ENCODE measurements around the gene UCP3.

DNA sequence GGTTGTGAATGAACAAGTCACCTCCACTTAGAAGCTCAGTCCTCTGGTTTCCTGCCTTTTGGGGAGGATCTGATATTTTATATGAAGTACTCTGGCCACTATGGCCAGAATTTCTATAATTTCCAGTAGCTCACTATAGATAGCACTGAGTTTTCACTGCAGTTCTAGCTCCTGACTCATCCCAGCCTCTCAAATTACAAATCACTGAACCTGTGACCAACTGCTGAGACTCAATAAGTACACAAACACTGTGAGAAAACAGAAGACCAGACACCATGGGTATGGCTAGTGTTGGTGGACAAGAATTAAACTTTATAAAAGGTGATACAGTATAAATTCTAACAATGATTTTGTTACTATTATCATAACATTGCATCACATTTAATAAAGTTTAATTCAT lies 47.1 kb upstream of the UCP3 start:
- TF ChIP-seq, protein P1, sequence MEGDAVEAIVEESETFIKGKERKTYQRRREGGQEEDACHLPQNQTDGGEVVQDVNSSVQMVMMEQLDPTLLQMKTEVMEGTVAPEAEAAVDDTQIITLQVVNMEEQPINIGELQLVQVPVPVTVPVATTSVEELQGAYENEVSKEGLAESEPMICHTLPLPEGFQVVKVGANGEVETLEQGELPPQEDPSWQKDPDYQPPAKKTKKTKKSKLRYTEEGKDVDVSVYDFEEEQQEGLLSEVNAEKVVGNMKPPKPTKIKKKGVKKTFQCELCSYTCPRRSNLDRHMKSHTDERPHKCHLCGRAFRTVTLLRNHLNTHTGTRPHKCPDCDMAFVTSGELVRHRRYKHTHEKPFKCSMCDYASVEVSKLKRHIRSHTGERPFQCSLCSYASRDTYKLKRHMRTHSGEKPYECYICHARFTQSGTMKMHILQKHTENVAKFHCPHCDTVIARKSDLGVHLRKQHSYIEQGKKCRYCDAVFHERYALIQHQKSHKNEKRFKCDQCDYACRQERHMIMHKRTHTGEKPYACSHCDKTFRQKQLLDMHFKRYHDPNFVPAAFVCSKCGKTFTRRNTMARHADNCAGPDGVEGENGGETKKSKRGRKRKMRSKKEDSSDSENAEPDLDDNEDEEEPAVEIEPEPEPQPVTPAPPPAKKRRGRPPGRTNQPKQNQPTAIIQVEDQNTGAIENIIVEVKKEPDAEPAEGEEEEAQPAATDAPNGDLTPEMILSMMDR (IDR thresholded peaks at IDR 0.05; ENCODE audit: borderline replicate concordance, extremely low read depth, low read length, poor library complexity, severe bottlenecking): no peak
- TF ChIP-seq EZH2 (IDR thresholded peaks at IDR 0.05; ENCODE audit: borderline replicate concordance, low read depth, low read length, severe bottlenecking): no peak
